HG02571 (cell line): Measurements from ENCODE around the gene ITGA6.

Source experiments
- ATAC-seq: cut with Tn5 transposase; IDR thresholded peaks from one replicate; pipeline ENCODE4 v1.9.1; 2021; ENCODE audit warnings: mild to moderate bottlenecking, moderate library complexity; ENCODE audit not compliant: unreplicated experiment

The ITGA6 gene

DNA sequence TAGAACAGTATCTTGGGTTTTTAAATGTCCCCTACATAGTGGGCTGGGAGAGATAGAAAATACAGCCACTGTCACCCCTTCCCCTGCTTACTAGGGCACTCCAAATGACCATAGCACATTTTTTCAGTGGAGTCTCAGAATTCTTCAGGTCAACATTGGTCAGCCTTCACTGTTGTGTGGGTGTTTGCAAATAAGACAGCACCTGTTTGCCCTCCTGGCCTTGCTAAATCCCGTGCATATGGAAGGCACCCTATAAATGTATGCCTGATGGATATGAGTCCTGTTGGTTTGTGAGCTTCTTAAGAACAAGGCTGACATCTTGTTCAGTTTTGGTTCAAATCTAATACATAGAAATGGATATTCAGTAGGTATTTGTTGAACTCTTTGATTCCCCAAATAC, 12.5 kb downstream of the ITGA6 start:
- no peak for ATAC-seq

DNA sequence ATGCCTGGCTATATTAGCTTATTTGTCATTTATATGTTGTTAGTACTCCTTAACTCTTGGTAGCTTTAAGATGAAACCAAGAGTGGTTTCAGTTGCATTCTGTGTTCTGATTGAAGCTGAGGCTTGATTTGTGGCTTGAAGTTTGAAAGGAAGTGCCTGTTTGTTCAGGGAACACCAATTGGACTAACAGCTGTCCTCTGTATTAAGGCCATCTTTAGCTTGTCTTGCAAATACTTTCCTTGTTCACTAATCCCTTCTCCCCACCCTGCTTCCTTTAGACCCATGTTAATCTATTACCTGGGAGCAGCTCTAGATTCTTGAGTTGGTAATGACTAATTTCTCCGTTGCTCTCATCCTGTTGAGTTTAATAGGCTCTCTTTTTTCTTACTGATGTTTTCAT, 13.4 kb downstream of the ITGA6 start:
- no peak for ATAC-seq

- no peak for ATAC-seq
These were observed 14.9 kb downstream of the ITGA6 start for GRCh38 chr2:172442072-172442895.

- ATAC-seq = no peak
These were observed 18.5 kb downstream of the ITGA6 start for GRCh38 chr2:172445851-172446250.

DNA sequence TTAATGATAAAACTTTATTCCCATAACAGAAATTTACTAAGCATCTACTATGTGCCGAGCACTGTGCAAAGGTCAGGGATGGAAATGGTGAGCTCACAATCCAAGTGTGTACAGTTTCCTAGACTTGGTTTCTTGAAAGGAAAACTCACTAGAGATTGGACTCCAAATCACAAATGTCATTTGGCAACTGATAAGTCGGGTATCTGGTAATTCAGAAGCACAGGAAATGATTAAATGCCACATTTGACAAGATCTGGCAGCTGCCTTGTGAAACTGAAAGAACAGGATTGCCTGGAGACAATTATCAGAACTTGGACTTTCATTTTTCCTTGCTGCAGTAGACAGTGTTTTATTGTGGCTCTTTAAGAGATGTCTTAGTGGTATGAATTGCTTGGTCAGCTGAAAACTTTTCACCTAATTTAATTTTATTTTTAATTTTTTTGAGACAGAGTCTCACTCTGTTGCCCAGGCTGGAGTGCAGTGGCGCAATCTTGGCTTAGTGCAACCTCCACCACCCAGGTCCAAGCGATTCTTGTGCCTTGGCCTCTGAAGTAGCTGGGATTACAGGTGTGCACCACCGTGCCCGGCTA, 19.2 kb downstream of the ITGA6 start:
- no peak for ATAC-seq

GRCh38 chr2:172447811-172448493, 20.6 kb downstream of the ITGA6 start:
- ATAC-seq = no peak

DNA sequence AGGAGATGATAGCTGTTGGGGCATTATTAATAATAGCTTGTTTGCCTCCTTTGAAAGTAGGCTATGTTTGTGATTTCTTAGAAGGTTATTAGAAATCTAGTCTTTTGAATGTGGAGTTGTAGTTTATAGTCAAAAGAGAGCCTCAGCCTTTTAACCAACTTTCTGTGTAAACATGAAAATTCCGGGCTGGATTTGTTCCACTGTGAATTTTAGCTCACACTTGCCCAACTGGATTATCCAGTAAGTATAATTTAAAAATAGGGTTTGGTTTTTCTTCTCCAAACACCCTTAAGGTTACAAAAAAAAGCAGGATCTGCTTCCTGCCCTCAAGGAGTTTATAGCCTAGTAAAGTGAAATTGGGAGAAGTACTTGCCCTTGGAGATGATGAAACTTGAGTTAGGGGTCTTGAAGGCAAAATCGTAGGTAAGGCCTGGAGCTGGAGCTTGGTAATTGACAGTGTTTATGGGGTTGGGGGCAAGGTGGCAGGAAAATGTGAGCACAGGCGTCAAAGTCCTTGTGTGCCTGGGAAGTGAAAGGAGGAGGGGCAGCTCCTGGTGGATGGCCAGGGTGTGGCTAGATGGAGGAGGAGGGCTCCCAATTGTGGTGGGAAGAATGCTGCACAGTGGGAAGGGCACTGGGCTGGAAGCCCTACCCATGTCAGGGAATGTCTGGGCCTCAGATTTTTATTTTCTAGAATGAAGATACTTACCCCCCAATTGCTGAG, 21.3 kb downstream of the ITGA6 start:
- no peak for ATAC-seq

GRCh38 chr2:172449911-172450550, 22.6 kb downstream of the ITGA6 start:
- no peak for ATAC-seq

DNA sequence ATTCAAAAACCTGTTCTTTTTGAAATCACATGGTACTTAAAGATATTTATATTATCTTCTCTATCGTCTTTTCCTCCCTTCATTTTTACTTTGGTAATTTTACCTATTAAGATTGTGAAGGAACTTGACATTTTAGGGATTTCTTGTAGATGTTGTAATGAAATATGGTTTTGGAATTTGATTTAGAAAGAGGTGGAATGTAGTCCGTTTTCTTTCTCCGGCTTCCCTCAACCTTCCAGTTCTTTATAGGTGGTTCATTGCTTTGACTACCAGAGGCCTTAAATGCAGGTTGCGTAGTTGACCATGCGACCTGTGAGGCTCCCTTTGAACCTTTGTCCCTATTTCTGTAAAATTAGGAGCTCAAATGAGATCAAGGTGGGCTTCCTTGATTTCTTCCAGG, 24.5 kb downstream of the ITGA6 start:
- no peak for ATAC-seq

DNA sequence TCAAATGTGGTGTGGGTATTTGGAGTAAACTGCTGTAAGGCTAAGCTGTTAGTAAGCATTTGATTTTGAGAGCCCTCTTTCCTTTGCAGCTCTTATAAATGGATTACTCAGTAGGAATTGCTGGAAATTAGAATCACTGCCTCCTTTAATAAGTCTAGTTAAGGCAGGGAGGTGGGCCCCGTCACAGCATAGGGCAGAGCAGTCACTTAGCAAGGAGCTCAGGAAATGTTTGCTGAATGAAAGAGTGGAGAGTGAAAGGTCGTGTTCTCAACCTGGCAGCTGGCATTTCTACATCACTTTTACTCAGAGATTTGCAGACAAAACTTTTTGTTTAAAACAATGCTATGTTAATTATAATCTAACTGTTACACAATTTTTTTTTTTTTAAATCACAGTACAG, 25.5 kb downstream of the ITGA6 start:
- ATAC-seq = no peak

- no peak for ATAC-seq
These were observed 27.2 kb downstream of the ITGA6 start for GRCh38 chr2:172454404-172455120.

GRCh38 chr2:172455121-172455515, 27.7 kb downstream of the ITGA6 start:
- no peak for ATAC-seq

DNA sequence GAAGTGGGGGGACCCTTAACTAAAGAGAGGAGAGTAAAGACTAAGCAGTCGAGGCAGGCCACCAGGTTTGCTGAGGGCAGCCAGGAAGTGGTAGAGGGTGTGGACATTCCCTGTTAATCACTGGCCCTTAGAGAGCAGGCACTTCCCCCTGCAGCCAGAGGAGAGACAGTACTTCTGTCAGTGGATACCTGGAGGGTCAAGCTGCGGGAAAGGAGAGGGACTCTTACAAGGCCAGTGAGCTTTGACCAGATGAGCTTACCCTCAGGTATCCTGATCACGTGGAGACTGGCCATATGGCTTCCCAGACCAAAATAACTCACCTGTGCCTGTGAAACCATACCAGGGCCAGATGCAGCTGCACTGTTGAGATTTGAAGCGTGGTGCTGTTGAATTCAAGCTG, 28.6 kb downstream of the ITGA6 start:
- no peak for ATAC-seq

DNA sequence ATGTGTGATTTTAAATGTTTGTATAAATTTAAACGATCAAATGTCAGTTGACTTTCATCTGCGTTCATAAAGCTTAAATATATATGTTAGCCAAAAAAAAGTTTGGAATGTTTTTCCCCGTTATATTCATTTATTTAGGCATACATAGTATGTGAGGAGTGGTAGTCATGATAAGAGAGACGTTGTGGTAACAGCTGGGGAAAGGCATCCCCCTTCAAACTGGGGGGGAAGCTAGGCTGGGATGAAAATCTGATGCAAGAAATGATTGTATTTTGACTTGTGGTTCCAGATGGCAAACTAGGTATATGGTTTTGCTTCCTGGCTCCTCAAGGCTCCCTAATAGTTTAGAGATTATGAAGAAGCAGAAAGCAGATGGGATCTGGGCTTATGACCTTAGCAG, 30.1 kb downstream of the ITGA6 start:
- ATAC-seq = no peak

GRCh38 chr2:172458561-172459124, 31.3 kb downstream of the ITGA6 start:
- ATAC-seq = no peak

DNA sequence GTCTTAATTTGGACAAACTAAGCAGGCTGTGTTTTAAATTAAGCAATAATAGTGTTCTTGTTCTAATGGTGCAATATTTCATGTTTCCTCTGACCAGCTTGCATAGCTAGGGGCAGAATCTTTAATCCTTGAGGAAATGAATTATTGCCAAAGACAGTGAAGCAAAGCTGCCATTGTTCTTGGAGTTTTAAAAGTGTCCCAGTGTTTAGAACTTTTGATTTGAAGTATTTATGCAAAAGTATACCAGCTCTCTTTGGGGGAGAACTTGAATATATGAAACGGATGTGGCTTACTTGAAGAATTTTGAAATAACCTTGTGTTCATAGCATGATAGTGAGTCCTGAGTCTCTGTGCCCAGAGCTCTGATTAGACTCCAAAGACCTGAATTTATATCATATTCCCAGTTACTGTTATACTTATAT, 33.4 kb downstream of the ITGA6 start:
- ATAC-seq = no peak

DNA sequence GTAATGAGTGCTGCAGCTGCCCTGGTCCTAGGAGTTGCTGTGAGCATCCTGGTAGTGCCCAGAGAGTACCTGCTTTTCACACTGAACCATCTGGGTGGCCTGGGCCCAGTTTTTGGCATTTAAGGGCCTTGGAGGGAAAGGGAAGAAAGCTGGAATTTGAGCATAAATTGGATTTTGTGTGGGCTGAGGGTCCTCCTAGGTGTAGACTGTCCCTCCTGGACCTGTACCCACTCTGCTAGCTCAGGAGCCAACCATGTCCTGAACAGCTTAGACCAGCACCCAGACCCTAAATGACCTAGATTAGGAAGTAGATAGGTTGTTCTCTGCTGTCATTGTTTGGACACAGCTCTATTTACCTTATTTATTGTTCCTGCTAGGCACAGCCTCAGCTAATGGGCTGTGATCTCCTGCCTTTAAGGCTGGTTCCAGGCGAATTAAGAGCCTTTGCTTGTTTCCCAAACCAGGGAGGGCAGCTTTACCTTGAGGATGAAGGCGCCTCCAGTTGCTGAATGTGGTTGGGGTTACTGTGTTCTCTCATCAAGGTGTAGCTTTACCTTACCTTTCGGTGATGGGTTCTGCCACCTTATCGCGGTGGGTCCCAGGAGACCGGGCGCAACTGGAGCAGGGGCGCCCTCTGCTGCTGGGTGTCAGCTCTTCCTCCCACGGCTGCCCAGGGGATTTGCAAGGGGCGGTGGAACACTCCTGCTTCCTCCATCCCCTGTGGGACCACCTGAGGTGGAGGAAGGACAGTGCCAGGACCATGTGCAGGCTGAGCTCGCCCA, 34.4 kb downstream of the ITGA6 start:
- ATAC-seq = no peak

DNA sequence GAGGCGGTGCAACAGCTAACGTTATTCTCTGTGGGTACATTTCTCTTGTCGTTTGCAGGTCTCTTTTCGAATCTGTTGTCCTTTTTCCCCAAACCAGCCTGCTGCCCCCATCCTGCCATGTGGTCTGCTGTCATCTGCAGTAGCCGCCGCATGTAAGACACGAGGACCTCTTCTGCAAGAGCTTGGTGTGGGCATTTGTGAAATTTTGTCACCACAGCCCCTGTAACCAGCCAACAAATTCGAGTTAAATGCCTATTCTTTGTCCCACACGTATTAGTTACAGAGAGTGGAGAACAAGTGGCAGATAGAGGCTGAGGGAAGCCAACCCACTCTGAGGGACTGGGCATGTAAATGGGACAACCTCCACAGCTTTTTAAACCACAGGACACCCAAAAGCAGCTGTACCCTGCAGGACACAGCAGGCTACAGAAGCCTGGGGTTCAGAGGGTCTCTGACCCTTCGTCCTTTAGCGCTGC, 35.0 kb downstream of the ITGA6 start:
- no peak for ATAC-seq

DNA sequence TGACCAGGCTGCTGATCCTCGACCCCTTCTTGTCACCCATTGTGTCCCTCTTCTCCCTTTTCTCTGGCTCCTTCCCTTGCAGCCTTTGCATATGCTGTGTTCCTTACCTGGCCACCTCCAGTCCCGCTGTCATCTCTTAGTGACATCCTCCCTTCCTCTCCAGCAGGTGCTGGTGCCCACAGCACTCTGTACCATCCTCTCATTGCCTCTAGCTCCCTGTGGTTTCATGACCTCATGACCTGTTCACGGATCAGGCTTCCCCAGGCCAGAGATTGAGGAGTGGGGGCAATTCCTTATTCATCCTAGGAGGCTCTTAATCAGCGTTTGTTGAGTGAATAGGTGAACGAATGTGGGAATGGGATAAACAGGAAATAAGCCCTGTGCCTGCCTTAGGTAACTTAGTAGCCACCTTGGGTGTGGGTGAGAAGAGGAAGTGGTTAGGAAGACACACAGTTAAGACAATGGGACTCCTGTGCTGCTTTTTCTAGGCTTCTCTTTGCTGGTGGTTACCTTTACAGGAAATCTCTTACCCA, 35.5 kb downstream of the ITGA6 start:
- no peak for ATAC-seq
